SJCRH30 (cell line): ENCODE data around the gene RPL35. TPM values are rescaled to one million over a fixed set of nuclear protein-coding genes. Genes with fewer than 3 reads are reported as not detected.

ENCODE experiments used
- DNase-seq, 2 experiments: peaks; one replicate each; pipeline ENCODE4 v3.0.0-alpha.2; 2015 to 2020
- H3K27ac ChIP-seq: fragments of 250-450 bp; sonication (Bioruptor Pico); 2 replicates; pipeline ENCODE4 v1.5.1; 2020; ENCODE audit warnings: mild to moderate bottlenecking, moderate library complexity
- H3K27me3 ChIP-seq: fragments of 250-450 bp; sonication (Bioruptor Pico); 2 replicates; pipeline ENCODE4 v1.5.1; 2020; ENCODE audit warnings: mild to moderate bottlenecking, moderate library complexity
- H3K36me3 ChIP-seq: fragments of 250-450 bp; sonication (Bioruptor Pico); 2 replicates; pipeline ENCODE4 v1.5.1; 2020; ENCODE audit warnings: mild to moderate bottlenecking, moderate library complexity
- H3K4me1 ChIP-seq: fragments of 250-450 bp; sonication (Bioruptor Pico); 2 replicates; pipeline ENCODE4 v1.5.1; 2020; ENCODE audit warnings: mild to moderate bottlenecking, moderate library complexity
- H3K4me3 ChIP-seq: fragments of 250-450 bp; sonication (Bioruptor Pico); 2 replicates; pipeline ENCODE4 v1.5.1; 2020; ENCODE audit warnings: mild to moderate bottlenecking, moderate library complexity
- H3K9me3 ChIP-seq: fragments of 250-450 bp; sonication (Bioruptor Pico); replicated peaks from 2 replicates; pipeline ENCODE4 v1.5.1; 2020; ENCODE audit warnings: mild to moderate bottlenecking, moderate library complexity
- total RNA-seq: library from RNA; depleted of rRNA; stranded (reverse); fragments of >200 nt; shearing (Covaris generic); gene quantifications from 2 replicates; pipeline ENCODE4 v1.2.3, GENCODE V29; 2014; rRNA removed

Gene RPL35
- 3,495 and 5,082 TPM in 2 replicates for total RNA-seq

DNA sequence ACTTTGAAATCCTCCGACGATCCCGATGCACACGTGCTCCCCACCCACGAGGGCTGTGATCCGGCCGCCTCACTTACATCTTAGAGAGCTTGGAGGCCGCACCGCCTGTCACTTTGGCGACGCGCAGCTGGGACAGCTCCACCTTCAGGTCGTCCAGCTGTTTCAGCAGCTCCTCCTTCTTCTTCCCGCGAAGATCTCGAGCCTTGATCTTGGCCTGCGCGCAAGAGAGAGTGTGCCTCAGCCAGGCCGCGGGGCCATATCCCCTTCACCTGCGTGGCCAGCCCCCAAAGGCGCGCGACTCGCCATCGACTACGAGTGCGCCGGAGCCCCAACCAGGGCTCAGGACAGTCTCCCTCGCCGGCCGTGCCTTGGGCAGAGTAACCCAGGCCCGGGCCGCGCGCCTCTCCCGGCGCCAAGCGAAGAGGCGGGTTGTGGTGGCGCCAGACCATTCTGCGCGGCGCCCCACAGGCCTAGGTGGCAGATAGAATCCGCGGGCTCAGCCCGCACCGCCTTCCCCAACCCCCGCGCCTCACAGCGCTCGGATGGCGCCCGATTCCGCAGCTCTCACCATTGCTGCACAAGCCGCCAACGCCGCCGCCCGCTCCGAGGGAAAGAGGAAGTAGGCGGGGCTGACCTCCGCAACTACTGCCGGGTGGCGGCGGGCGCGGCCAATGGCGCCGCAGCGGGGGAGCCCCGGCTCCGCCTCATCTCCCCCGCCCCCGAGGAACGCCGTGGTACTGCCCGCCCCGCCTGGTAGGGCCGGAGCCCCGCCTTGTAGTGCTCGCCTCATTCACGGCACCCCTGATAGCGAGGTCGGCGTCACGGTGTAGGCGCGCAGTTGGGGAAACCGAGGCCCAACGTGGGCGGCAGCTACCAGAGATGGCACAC, at the start of gene RPL35, which contains the start of gene ARPC5L:
Gene RPL35 (minus strand): TSS at position 616 of the 888 bp plus-strand sequence. CDS start 45 bp downstream, at position 571.
Gene ARPC5L (plus strand): TSS at position 789 of the 888 bp plus-strand sequence. CDS start 7,161 bp downstream, outside the sequence.
- Histone ChIP-seq H3K27me3 (no peaks in the 10 kb centered on the region), H3K4me1 (peaks cover 26% of the 10 kb centered on the region), H3K27ac (peak within 1 kb of the TSS; percentile 96), H3K36me3 (peaks cover 49% of the 10 kb centered on the region), H3K4me3 (peak within 1 kb of the TSS; percentile 96), H3K9me3 (no peaks in the 10 kb centered on the region)
- DNase-seq: peak; percentile 97 to 98

GRCh38 chr9:124908098-124908497, 46.3 kb upstream of the RPL35 start:
- H3K9me3 ChIP-seq: no peaks in the 10 kb centered on the region
- no peak overlapping the region for H3K27ac ChIP-seq
- H3K4me1 ChIP-seq: no peaks in the 10 kb centered on the region
- H3K36me3 ChIP-seq: no peaks in the 10 kb centered on the region; the same call in 1 of the 2 replicates
- no peaks in the 10 kb centered on the region for H3K27me3 ChIP-seq
- H3K4me3 ChIP-seq: no peak overlapping the region
- DNase-seq: no peak

DNA sequence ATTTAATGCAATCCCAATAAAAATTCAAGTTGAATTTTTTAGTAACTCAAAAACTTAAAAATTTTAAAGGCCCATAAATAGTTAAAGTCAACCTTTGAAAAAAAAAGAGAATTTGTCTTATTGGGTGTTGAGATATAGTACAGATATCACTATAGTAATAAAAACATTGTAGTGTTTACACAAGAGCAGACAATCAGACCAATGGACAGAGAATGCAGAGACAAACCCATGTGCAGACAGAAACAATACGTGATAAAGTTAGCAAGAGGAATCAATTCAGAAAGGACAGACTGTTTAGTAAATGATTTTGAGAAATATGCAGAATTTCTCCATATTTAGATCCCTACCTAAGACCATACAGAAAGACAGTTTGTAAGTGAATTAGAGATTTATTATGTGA, 45.2 kb upstream of the RPL35 start:
- H3K9me3 ChIP-seq: no peaks in the 10 kb centered on the region
- H3K27ac ChIP-seq: no peak overlapping the region
- no peak for DNase-seq
- H3K27me3 ChIP-seq: no peaks in the 10 kb centered on the region
- no peak overlapping the region for H3K4me3 ChIP-seq
- no peaks in the 10 kb centered on the region; the same call in 1 of the 2 replicates for H3K36me3 ChIP-seq
- no peaks in the 10 kb centered on the region for H3K4me1 ChIP-seq

GRCh38 chr9:124899845-124900244, 38.1 kb upstream of the RPL35 start:
- DNase-seq: no peak
- H3K27me3 ChIP-seq: no peaks in the 10 kb centered on the region
- H3K9me3 ChIP-seq: no peaks in the 10 kb centered on the region
- no peaks in the 10 kb centered on the region for H3K4me1 ChIP-seq
- H3K27ac ChIP-seq: no peak overlapping the region
- H3K4me3 ChIP-seq: no peak overlapping the region
- no peaks in the 10 kb centered on the region for H3K36me3 ChIP-seq

DNA sequence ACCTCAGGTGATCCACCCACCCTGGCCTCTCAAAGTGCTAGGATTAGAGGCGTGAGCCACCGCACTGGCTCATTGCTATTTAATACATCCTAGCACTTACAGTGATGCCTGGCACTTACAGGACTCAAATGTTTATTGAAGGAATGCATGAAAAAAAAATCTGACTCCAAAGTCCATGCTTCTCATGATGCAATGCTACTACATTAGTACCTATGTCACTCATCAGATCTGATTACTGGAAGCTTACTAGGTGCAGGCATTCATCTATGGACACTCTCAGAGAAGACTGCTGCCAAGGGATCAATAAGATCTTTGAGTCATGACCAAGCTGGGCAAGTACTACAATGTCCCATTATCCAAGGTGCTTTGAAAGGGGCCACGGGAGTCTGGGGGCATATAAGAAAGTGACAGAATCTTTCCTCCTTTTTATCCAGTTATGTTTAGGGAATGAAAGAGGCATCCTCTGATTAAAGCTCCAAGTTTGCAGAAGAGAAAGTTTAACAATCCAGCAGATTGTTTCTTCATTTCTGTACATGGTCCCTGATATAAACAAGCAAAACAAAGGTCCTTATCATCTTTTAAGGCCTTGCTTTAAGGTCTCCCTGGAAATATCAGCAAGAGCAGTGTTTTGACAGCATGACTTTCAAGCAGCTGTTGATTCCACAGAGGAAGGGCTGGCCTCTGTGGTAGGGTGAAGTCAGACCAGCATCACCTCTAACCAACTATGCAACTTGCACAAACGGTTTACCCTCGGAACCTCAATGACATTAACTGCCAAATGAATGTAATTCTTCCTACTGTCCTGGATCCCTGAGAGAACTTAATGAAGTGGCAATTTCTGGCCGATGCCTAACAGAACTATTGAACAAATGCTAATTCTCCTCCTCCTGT, 36.1 kb upstream of the RPL35 start:
- H3K27me3 ChIP-seq: no peaks in the 10 kb centered on the region
- no peaks in the 10 kb centered on the region for H3K4me1 ChIP-seq
- H3K4me3 ChIP-seq: no peak overlapping the region
- H3K36me3 ChIP-seq: no peaks in the 10 kb centered on the region
- no peaks in the 10 kb centered on the region for H3K9me3 ChIP-seq
- DNase-seq: peak in 1 of 2 experiments; percentile 22
- no peak overlapping the region for H3K27ac ChIP-seq

DNA sequence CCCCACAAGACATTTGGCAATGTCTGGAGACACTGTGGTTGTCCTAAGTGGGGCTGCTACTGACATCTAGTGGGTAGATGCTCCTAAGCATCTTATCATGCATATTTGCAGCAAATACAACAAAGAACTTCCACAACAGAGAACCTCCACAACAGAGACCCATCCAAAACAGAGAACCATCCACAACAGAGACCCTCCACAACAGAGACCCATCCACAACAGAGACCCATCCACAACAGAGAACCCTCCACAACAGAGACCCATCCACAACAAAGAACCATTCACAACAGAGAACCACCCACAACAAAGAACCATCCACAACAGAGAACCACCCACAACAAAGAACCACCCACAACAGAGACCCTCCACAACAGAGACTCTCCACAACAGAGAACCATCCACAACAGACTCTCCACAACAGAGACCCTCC, 33.0 kb upstream of the RPL35 start:
- no peaks in the 10 kb centered on the region for H3K4me1 ChIP-seq
- DNase-seq: peak; percentile 40 to 54
- H3K27me3 ChIP-seq: no peaks in the 10 kb centered on the region
- H3K27ac ChIP-seq: no peak overlapping the region
- no peaks in the 10 kb centered on the region for H3K36me3 ChIP-seq
- no peaks in the 10 kb centered on the region for H3K9me3 ChIP-seq
- no peak overlapping the region for H3K4me3 ChIP-seq

DNA sequence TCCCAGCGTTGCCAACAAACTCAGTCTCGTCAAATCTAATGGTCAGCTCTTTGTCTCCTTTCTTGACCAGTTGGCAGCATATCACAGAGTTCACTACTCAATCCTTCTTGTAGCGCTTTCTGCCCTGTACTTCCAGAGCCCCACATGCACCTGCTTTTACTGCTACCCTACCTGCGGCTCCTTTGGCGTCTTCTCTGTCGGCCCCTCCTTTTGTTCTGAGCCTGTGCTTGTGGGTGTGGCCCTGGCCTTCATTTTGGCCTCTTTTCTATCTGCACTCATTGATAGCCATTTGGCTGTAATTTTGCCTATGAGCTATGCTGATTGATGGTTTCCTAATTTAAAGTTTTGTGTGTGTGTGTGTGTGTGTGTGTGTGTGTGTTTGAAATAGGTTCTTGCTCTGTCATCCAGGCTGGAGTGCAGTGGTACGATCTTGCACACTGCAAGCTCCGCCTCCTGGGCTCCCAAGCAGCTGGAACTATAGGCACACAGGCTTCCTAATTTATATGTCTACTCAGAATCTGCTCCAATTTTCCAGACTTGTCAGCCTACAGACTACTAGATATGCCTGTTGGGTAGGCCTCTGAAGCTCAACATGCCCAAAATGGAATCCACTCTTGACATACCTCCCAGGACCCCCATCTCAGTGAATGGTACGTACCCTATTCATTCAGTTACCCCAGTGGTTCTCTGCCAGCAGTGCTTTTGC, 32.4 kb upstream of the RPL35 start:
- no peaks in the 10 kb centered on the region for H3K4me1 ChIP-seq
- DNase-seq: no peak
- no peaks in the 10 kb centered on the region for H3K27me3 ChIP-seq
- H3K27ac ChIP-seq: no peak overlapping the region
- H3K36me3 ChIP-seq: no peaks in the 10 kb centered on the region
- H3K9me3 ChIP-seq: no peaks in the 10 kb centered on the region
- H3K4me3 ChIP-seq: no peak overlapping the region

DNA sequence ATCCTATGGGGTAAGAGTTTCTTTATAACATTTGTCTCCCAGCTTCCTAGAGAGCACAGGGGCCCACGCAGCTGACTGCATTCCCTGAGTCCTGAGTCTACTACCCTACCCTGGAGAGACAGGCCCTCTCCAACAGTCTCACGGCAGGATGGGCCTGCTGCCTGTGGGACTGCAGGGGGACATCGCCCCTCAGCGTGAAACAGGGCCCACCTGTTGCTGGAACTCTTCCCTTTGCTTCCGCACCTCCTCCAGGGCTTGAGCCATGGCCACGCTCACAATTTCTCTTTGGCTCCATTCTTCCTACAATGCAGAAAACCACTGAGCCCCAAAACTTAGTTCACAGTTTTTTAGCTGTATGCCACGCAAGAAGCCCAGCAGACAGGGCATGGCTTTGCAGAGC, 28.4 kb upstream of the RPL35 start:
- Histone ChIP-seq H3K36me3 (no peaks in the 10 kb centered on the region; the same call in 1 of the 2 replicates), H3K9me3 (no peaks in the 10 kb centered on the region), H3K27ac (no peak overlapping the region), H3K4me1 (no peaks in the 10 kb centered on the region), H3K4me3 (no peak overlapping the region), H3K27me3 (no peaks in the 10 kb centered on the region)
- DNase-seq: no peak

GRCh38 chr9:124889006-124889405, 27.2 kb upstream of the RPL35 start:
- Histone ChIP-seq H3K4me3 (no peak overlapping the region), H3K27me3 (no peaks in the 10 kb centered on the region), H3K27ac (no peak overlapping the region), H3K36me3 (no peaks in the 10 kb centered on the region; the same call in 1 of the 2 replicates), H3K4me1 (no peaks in the 10 kb centered on the region), H3K9me3 (no peaks in the 10 kb centered on the region)
- DNase-seq: no peak

GRCh38 chr9:124887832-124888231, 26.1 kb upstream of the RPL35 start:
- no peak overlapping the region for H3K4me3 ChIP-seq
- H3K27me3 ChIP-seq: no peaks in the 10 kb centered on the region
- no peak for DNase-seq
- H3K36me3 ChIP-seq: no peaks in the 10 kb centered on the region; the same call in 1 of the 2 replicates
- no peak overlapping the region for H3K27ac ChIP-seq
- no peaks in the 10 kb centered on the region for H3K9me3 ChIP-seq
- H3K4me1 ChIP-seq: no peaks in the 10 kb centered on the region

GRCh38 chr9:124886866-124887492, 25.2 kb upstream of the RPL35 start:
- no peaks in the 10 kb centered on the region for H3K4me1 ChIP-seq
- no peak overlapping the region for H3K4me3 ChIP-seq
- no peaks in the 10 kb centered on the region for H3K9me3 ChIP-seq
- DNase-seq: no peak
- H3K36me3 ChIP-seq: no peaks in the 10 kb centered on the region; the same call in 1 of the 2 replicates
- H3K27me3 ChIP-seq: no peaks in the 10 kb centered on the region
- H3K27ac ChIP-seq: no peak overlapping the region

DNA sequence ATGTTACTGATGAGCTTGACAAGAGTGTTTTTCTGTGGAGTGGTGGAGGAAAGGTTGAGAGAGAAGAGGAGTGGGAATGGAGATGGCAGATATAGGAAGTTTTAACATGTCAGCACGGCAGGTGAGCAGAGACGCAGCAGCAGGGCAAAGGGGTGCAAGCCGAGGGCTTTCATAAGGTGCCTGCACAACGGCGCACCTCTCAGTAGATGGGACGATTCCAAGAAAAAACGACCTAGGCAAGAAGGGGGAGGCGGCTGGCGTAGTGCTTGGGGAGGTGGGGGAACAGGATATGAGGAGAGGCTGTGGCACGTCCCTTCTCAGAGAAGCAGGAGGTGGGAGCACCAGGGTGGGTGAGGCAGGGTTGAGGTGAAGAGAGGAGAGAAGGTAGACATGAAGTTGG, 24.7 kb upstream of the RPL35 start:
- Histone ChIP-seq H3K9me3 (no peaks in the 10 kb centered on the region), H3K4me1 (no peaks in the 10 kb centered on the region), H3K4me3 (no peak overlapping the region), H3K27ac (no peak overlapping the region), H3K36me3 (no peaks in the 10 kb centered on the region; the same call in 1 of the 2 replicates), H3K27me3 (no peaks in the 10 kb centered on the region)
- no peak for DNase-seq

GRCh38 chr9:124885551-124885950, 23.8 kb upstream of the RPL35 start:
- no peak overlapping the region for H3K4me3 ChIP-seq
- H3K27me3 ChIP-seq: no peaks in the 10 kb centered on the region
- no peaks in the 10 kb centered on the region for H3K4me1 ChIP-seq
- no peaks in the 10 kb centered on the region for H3K9me3 ChIP-seq
- no peak for DNase-seq
- no peaks in the 10 kb centered on the region; the same call in 1 of the 2 replicates for H3K36me3 ChIP-seq
- no peak overlapping the region for H3K27ac ChIP-seq

DNA sequence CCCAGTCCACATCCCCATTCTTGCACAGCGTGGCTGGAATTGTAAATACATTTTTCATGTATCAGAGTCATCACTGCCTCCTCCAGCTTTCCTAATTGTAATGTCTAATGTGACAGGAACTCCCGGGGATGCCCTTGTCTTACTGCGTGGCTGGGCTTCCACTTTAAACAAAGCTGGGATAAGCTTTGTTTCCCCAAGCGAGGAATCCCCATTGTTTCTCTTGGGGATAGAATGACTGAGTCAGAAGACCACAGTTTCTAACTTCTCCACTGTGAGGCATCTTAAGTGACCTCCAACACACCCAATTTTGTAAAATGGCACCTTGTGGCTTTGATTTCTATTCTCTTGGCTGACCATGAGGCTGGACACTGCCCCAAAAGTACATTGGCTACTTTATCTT, 22.6 kb upstream of the RPL35 start:
- Histone ChIP-seq H3K27ac (no peak overlapping the region), H3K4me3 (no peak overlapping the region), H3K9me3 (no peaks in the 10 kb centered on the region), H3K36me3 (no peaks in the 10 kb centered on the region; the same call in 1 of the 2 replicates), H3K27me3 (no peaks in the 10 kb centered on the region), H3K4me1 (no peaks in the 10 kb centered on the region)
- no peak for DNase-seq
